ENCODE results near the gene TUBGCP2. TPM values are rescaled to one million over a fixed set of nuclear protein-coding genes. Genes with fewer than 3 reads are reported as not detected.

TUBGCP2 gene
- total and polyA plus RNA-seq, 2 donors from 2014 or later, result 61.4 to 93.3 TPM

DNA sequence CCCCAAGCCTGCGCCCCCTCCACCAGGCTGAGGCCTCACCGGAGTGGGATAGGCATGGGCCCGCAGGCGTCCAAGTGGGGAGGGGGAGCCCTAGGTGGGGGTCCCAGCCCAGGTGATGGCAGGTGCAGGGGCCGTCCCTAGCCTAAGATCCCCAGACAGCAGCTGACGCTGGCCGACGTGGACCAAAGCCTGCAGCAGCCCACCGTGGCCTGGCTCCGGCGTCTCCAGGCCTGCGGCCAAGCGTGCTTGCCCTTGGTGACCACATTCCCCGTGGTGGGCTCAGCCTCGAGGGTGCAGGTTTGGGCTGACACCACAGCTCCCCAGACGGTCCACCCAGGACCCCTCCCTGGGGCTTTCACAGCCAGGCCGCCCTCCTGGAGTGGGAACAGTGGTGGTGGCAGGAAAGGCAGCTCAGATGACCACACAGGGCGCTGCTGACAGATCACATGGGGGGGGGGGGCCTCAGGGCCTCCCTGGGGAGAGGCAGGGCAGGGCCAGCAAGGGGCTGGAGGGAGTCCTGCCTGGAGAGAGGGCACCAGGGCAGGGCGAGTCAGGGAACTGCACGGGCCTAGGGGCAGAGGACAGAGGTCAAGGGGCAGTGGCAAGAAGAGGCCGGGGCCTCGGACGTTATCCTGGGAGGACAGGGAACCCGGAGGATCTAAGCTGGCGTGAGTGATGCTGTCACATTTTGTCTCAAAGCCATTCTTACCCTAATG lies 31.2 kb downstream of the TUBGCP2 start:
- no peaks in the 10 kb centered on the region for H3K9me3 ChIP-seq (ENCODE audit: control insufficient read depth in 2 of 3, insufficient read depth in 1 of 3, low read length in 3 of 3)
- H3K4me3 ChIP-seq (ENCODE audit: low read length in 3 of 3), result no peak overlapping the region
- DNase-seq, result peak in 3 of 5 donors; percentile 3 to 80 (median 67)
- H3K36me3 ChIP-seq (ENCODE audit: control insufficient read depth in 2 of 3, insufficient read depth in 3 of 3, low read length in 3 of 3), result peaks cover 0 to 17% (median 6%) of the 10 kb centered on the region in 3 donors
- no peak overlapping the region for H3K9ac ChIP-seq (ENCODE audit: low read length in 3 of 3)
- intact Hi-C loops (cut with DNase I), result no loop called here
- H3K27ac ChIP-seq (ENCODE audit: low read depth in 2 of 2, low read length in 2 of 2), result no peak overlapping the region
- no peaks in the 10 kb centered on the region for H3K27me3 ChIP-seq (ENCODE audit: control insufficient read depth, insufficient read depth, low read length)
- TF ChIP-seq, protein P1, sequence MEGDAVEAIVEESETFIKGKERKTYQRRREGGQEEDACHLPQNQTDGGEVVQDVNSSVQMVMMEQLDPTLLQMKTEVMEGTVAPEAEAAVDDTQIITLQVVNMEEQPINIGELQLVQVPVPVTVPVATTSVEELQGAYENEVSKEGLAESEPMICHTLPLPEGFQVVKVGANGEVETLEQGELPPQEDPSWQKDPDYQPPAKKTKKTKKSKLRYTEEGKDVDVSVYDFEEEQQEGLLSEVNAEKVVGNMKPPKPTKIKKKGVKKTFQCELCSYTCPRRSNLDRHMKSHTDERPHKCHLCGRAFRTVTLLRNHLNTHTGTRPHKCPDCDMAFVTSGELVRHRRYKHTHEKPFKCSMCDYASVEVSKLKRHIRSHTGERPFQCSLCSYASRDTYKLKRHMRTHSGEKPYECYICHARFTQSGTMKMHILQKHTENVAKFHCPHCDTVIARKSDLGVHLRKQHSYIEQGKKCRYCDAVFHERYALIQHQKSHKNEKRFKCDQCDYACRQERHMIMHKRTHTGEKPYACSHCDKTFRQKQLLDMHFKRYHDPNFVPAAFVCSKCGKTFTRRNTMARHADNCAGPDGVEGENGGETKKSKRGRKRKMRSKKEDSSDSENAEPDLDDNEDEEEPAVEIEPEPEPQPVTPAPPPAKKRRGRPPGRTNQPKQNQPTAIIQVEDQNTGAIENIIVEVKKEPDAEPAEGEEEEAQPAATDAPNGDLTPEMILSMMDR (IDR thresholded peaks at IDR 0.05; ENCODE audit: borderline replicate concordance, extremely low read depth, insufficient read depth), result no peak
- no peak for FAIRE-seq
- H3K4me1 ChIP-seq (ENCODE audit: control insufficient read depth in 2 of 3, insufficient read depth in 2 of 3, low read depth in 1 of 3, low read length in 3 of 3), result no peaks in the 10 kb centered on the region

DNA sequence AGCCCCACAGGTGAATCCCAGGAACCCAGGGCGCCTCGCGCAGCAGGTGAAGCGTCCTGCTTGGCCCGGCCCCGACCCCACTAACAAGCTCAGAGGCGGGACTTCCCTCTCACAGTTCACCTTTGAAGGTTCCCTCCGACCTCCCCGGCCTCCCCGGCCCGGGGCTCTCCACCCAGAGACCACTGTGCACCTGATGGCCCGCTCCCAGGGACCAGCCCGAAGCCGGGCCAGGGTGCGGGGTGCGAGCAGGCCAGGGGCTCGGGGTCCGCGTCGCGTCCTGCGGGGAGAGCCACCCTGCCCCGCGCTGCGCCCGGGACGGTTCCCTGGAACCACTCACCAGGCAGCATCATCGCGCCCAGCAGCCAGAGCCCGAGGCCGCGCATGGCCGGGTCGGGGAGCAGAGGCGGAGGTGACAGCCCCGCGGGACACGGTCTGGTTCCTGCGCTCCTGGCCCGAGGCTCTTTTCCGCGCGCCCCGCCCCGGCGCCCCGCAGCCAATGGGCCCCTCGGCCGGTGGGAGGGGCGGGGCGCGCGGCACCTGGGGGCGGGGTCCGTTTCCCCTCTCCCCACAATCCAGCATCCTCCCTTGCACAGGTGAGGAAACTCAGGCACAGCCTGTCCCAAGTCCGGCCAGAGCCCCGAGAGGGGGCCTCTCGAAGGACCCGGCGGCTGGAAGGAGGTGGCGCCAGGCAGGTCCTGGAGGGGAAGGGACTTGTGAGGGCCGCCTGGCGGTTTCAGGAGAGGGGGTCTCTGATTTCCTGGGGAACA lies 32.1 kb downstream of the TUBGCP2 start, which contains the start of gene ADAM8:
Gene ADAM8, minus strand, starts transcription at position 434 of the 767 bp plus-strand sequence. Its CDS starts 51 bp downstream, at position 383.
- H3K9ac ChIP-seq (ENCODE audit: low read length in 3 of 3), result no peak within 1 kb of the TSS

DNA sequence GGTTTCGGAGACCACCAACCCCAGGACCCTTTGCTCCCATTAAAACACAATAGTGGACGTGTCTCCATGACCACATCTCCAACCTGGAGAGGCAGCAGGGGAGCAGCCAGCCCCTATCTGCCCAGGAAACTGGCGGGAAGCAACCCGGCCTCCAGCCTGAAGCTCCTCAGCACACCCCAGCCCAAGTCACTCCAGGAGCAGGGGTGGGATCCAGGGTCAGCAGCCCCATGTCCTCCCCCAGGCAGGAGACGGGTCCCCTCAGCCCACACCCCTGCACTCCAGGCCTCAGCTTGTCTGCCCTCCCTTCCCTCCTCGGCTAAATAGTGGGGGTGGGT lies 32.6 kb downstream of the TUBGCP2 start:
- Histone ChIP-seq H3K27me3 (ENCODE audit: control insufficient read depth, insufficient read depth, low read length) (no peaks in the 10 kb centered on the region), H3K4me3 (ENCODE audit: low read length in 3 of 3) (no peak overlapping the region), H3K36me3 (ENCODE audit: control insufficient read depth in 2 of 3, insufficient read depth in 3 of 3, low read length in 3 of 3) (peaks cover 0 to 8% (median 3%) of the 10 kb centered on the region in 3 donors), H3K9me3 (ENCODE audit: control insufficient read depth in 2 of 3, insufficient read depth in 1 of 3, low read length in 3 of 3) (no peaks in the 10 kb centered on the region), H3K9ac (ENCODE audit: low read length in 3 of 3) (no peak overlapping the region), H3K27ac (ENCODE audit: low read depth in 2 of 2, low read length in 2 of 2) (no peak overlapping the region), H3K4me1 (ENCODE audit: control insufficient read depth in 2 of 3, insufficient read depth in 2 of 3, low read depth in 1 of 3, low read length in 3 of 3) (no peaks in the 10 kb centered on the region)
- TF ChIP-seq, protein P1 (IDR thresholded peaks at IDR 0.05; ENCODE audit: borderline replicate concordance, extremely low read depth, insufficient read depth), result no peak
- FAIRE-seq (no peak), DNase-seq (peak in 1 of 5 donors; percentile 74)
- intact Hi-C loops (cut with DNase I), result no loop called here

More for the DNA sequence above, 32.1 kb downstream of the TUBGCP2 start, which contains the start of gene ADAM8:
- Histone ChIP-seq H3K9me3 (ENCODE audit: control insufficient read depth in 2 of 3, insufficient read depth in 1 of 3, low read length in 3 of 3) (no peaks in the 10 kb centered on the region), H3K27me3 (ENCODE audit: control insufficient read depth, insufficient read depth, low read length) (no peaks in the 10 kb centered on the region), H3K36me3 (ENCODE audit: control insufficient read depth in 2 of 3, insufficient read depth in 3 of 3, low read length in 3 of 3) (peaks cover 0 to 9% (median 3%) of the 10 kb centered on the region in 3 donors), H3K4me1 (ENCODE audit: control insufficient read depth in 2 of 3, insufficient read depth in 2 of 3, low read depth in 1 of 3, low read length in 3 of 3) (no peaks in the 10 kb centered on the region), H3K27ac (ENCODE audit: low read depth in 2 of 2, low read length in 2 of 2) (no peak within 1 kb of the TSS), H3K4me3 (ENCODE audit: low read length in 3 of 3) (no peak within 1 kb of the TSS)
- TF ChIP-seq, protein P1 (IDR thresholded peaks at IDR 0.05; ENCODE audit: borderline replicate concordance, extremely low read depth, insufficient read depth), result no peak
- no peak for FAIRE-seq
- intact Hi-C loops (cut with DNase I), result no loop called here
- peak; percentile 67 to 87 (median 77) for DNase-seq
